ENCODE data around the gene STUM. TPM values are rescaled to one million over a fixed set of nuclear protein-coding genes. Genes with fewer than 3 reads are reported as not detected.

Gene STUM
- total and polyA plus RNA-seq, 2 experiments from 2014 or later, result 0.71 to 7.6 TPM

DNA sequence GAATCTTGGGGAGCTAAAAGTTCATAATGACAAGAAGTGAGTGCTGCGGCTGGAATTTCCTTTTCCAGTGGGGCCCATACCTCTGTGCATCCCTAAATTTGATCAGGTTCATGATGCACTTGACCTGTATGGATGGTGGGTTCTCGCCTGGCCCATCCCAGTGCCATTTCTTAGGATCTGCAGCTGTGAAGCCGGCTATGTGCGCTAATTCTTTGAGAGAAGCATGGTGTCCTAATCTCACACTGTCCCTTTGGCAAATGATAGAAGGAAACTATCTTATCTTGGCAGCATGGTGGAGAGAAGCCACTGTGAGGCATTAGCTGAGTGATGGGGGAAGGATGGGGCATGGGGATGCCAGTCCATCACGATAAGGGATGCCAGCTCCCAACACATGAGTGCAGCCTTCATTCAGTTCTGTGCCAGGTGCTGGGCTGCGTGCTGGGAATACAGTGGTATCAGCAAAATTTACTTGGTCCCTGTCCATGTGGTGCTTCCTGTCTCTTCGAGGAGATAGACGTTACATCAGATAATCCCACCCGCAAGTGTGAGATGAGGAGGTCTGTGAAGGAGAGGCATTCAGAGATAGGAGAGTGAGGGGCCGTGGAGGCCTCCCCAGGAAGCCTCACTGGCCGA is 30.5 kb downstream of the STUM start:
- Histone ChIP-seq H3K4me3 (no peak overlapping the region), H3K9me3 (ENCODE audit: low read depth) (no peaks in the 10 kb centered on the region), H3K27ac (no peak overlapping the region), H3K4me1 (ENCODE audit: low read depth) (no peaks in the 10 kb centered on the region), H3K36me3 (no peaks in the 10 kb centered on the region), H3K27me3 (no peaks in the 10 kb centered on the region)
- no peak for DNase-seq (ENCODE audit: low read depth in 1 of 2, low spot score in 1 of 2)
- TF ChIP-seq, protein P1, sequence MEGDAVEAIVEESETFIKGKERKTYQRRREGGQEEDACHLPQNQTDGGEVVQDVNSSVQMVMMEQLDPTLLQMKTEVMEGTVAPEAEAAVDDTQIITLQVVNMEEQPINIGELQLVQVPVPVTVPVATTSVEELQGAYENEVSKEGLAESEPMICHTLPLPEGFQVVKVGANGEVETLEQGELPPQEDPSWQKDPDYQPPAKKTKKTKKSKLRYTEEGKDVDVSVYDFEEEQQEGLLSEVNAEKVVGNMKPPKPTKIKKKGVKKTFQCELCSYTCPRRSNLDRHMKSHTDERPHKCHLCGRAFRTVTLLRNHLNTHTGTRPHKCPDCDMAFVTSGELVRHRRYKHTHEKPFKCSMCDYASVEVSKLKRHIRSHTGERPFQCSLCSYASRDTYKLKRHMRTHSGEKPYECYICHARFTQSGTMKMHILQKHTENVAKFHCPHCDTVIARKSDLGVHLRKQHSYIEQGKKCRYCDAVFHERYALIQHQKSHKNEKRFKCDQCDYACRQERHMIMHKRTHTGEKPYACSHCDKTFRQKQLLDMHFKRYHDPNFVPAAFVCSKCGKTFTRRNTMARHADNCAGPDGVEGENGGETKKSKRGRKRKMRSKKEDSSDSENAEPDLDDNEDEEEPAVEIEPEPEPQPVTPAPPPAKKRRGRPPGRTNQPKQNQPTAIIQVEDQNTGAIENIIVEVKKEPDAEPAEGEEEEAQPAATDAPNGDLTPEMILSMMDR (IDR thresholded peaks at IDR 0.05; ENCODE audit: low read depth, low read length), result no peak

DNA sequence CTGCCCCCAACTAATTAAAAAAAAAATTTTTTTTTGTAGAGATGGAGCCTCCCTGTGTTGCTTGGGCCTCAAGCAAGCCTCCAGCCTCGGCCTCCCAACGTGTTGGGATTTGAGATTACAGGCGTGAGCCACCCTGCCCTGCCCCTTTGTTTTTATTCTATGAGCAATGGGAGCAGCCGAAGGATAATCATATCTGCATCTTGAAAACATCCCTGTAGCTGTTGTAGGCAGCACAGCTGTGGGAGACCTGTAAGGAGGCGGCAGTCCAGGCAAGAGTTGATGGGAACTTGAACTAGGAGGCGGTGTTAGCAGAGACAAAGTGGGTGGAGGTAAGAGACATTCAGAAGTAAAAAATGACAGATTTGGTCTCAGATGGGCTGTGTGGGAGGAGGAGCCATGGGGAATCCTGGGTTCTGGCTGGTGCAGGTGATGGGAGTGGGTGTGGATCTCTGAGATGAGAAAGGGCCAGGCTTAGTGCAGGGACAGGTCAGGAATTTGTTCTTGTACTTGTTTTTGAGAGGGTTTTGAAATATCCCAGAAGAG is 31.3 kb downstream of the STUM start:
- Histone ChIP-seq H3K4me1 (ENCODE audit: low read depth) (no peaks in the 10 kb centered on the region), H3K4me3 (no peak overlapping the region), H3K9me3 (ENCODE audit: low read depth) (no peaks in the 10 kb centered on the region), H3K36me3 (no peaks in the 10 kb centered on the region), H3K27me3 (no peaks in the 10 kb centered on the region), H3K27ac (no peak overlapping the region)
- no peak for DNase-seq (ENCODE audit: low read depth in 1 of 2, low spot score in 1 of 2)
- TF ChIP-seq, protein P1 (IDR thresholded peaks at IDR 0.05; ENCODE audit: low read depth, low read length), result no peak

DNA sequence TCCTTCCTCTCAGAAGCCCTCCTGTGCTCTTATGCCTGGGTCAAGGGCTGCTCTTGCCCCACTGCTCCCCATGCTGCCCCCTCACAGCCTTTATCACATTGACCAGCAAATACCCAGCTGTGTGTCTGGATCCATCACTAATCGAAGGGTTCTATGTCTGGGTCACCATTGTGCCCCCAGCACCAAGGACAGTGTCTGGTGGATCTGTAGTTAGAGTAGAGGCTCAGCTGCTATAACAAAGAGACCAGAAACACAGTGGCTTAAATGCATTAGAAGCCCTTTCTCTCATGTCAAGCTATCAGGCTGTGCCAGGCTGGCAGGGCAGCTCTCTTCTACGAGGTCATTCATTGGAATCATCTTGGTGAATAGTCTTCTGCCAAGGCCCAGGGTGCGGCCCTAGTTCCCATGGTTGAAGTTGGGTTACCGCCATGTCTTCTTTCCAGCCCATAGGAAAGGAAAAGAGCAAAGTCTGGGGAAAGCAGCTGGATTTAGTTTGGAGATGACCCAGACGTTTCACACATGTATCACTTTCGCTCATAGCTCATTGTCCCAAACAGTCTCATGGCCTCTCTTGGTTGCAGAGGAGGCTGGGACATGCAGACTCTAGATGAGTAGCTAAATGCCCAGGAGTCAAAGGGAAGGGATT is 32.2 kb downstream of the STUM start:
- Histone ChIP-seq H3K27ac (no peak overlapping the region), H3K4me1 (ENCODE audit: low read depth) (no peaks in the 10 kb centered on the region), H3K27me3 (no peaks in the 10 kb centered on the region), H3K36me3 (no peaks in the 10 kb centered on the region), H3K4me3 (no peak overlapping the region), H3K9me3 (ENCODE audit: low read depth) (no peaks in the 10 kb centered on the region)
- TF ChIP-seq, protein P1 (IDR thresholded peaks at IDR 0.05; ENCODE audit: low read depth, low read length), result no peak
- no peak for DNase-seq (ENCODE audit: low read depth in 1 of 2, low spot score in 1 of 2)

DNA sequence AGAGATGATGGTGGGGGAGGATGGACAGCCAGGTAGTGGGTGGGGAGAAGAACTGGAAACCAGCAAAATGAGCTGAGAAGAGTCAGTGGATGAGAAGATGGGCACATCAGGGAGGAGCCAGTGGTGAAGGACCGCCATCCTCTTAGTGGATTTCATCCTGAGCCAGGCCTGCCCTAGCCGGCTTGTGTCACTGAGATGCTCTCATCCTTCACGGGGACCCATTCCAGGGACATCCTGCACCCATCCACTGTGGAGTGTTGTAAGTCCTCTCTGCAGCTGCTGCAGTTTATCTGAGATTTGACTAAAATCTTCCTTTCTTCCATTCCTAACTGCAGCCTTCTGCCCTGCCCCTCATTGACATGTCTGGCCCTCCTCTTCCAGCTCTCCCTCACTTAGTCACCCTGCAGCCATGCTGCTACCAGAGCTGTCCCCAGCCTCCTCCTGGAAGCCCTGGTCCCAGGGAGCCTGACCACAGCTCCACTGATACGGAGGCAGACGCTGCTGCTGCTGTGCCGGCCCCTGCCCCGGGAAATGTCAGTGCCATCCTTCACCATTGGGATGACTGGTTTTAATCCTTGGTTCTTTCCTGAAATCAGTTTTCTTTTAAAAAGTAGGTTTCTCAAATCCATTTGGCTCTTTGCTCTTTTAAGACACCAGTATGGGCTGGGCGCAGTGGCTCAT is 33.2 kb downstream of the STUM start:
- Histone ChIP-seq H3K27ac (no peak overlapping the region), H3K36me3 (no peaks in the 10 kb centered on the region), H3K4me1 (ENCODE audit: low read depth) (no peaks in the 10 kb centered on the region), H3K9me3 (ENCODE audit: low read depth) (no peaks in the 10 kb centered on the region), H3K4me3 (no peak overlapping the region), H3K27me3 (no peaks in the 10 kb centered on the region)
- DNase-seq (ENCODE audit: low read depth in 1 of 2, low spot score in 1 of 2), result no peak
- TF ChIP-seq, protein P1 (IDR thresholded peaks at IDR 0.05; ENCODE audit: low read depth, low read length), result no peak

DNA sequence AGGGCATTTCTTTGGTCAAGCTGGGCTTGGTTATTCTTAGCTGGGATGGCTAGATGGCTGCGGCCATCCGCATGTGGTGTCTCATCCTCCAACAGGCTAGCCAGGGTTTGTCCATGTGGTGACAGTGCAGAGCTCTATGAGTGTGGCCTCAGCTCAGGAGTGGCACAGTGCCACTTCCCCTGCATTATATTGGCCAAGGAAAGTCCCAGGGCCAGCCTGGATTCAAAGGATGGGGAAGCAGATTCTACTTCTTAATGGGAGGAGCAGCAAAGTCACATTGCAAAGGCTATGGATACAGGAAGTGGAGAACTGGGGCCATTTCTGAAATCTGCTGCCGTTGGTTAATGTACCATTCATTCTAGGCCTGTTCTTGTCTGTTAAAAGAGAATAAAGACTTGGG is 34.4 kb downstream of the STUM start:
- Histone ChIP-seq H3K4me3 (no peak overlapping the region), H3K9me3 (ENCODE audit: low read depth) (no peaks in the 10 kb centered on the region), H3K27me3 (no peaks in the 10 kb centered on the region), H3K36me3 (no peaks in the 10 kb centered on the region), H3K27ac (no peak overlapping the region), H3K4me1 (ENCODE audit: low read depth) (no peaks in the 10 kb centered on the region)
- DNase-seq (ENCODE audit: low read depth in 1 of 2, low spot score in 1 of 2), result no peak
- TF ChIP-seq, protein P1 (IDR thresholded peaks at IDR 0.05; ENCODE audit: low read depth, low read length), result no peak
